Liver (tissue), 3 donors: ENCODE results near the gene NET1.

Experiments used
- JUND ChIP-seq, 2 donors: IDR thresholded peaks; 2 replicates each; pipeline ENCODE4 v1.6.1; 2016; ENCODE audit warnings: antibody characterized with exemption in 2 of 2
- RAD21 ChIP-seq, 2 donors: IDR thresholded peaks; 2 replicates each; pipeline ENCODE4 v1.6.1; 2016; ENCODE audit warnings: antibody characterized with exemption in 2 of 2, mild to moderate bottlenecking in 2 of 2
- SP1 ChIP-seq: IDR thresholded peaks from 2 replicates; pipeline ENCODE4 v1.6.1; 2018; ENCODE audit warnings: antibody characterized with exemption, mild to moderate bottlenecking
- YY1 ChIP-seq: IDR thresholded peaks from 2 replicates; pipeline ENCODE4 v1.6.1; 2016; ENCODE audit warnings: antibody characterized with exemption, mild to moderate bottlenecking
- TF ChIP-seq, protein P1 (sequence below): fragments of 150-350 bp; IDR thresholded peaks from 2 replicates; pipeline ENCODE4 v1.5.1; 2017; ENCODE audit warnings: improper control_type of control experiment, low read depth, low read length; ENCODE audit not compliant: missing input control
- TF ChIP-seq, protein P2 (sequence below): IDR thresholded peaks from 2 replicates; pipeline ENCODE4 v1.6.1; 2016; ENCODE audit warnings: antibody characterized with exemption, mild to moderate bottlenecking
- donor health status: healthy.
- donor health status: healthy.

DNA sequence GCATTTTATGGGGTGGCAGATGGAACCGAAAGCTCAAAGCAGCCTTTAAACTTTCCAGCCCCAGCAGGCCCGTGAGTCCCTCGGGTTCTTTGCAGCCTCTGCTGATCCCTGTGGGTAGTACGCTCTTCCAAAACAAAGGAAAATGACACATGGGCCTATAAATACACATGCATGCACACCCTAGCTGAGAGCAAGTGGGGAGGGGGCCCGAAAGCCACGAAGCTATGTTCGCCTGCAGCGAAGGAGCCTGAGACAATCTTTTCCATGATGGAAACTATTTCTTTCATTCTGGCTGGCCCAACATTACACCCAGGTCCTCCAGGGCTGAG is 54.8 kb downstream of the NET1 start:
- TF ChIP-seq, protein P1, sequence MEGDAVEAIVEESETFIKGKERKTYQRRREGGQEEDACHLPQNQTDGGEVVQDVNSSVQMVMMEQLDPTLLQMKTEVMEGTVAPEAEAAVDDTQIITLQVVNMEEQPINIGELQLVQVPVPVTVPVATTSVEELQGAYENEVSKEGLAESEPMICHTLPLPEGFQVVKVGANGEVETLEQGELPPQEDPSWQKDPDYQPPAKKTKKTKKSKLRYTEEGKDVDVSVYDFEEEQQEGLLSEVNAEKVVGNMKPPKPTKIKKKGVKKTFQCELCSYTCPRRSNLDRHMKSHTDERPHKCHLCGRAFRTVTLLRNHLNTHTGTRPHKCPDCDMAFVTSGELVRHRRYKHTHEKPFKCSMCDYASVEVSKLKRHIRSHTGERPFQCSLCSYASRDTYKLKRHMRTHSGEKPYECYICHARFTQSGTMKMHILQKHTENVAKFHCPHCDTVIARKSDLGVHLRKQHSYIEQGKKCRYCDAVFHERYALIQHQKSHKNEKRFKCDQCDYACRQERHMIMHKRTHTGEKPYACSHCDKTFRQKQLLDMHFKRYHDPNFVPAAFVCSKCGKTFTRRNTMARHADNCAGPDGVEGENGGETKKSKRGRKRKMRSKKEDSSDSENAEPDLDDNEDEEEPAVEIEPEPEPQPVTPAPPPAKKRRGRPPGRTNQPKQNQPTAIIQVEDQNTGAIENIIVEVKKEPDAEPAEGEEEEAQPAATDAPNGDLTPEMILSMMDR = no peak
- TF ChIP-seq RAD21 (IDR thresholded peaks at IDR 0.05) = no peak
- TF ChIP-seq JUND (IDR thresholded peaks at IDR 0.05) = no peak
- TF ChIP-seq, protein P2, sequence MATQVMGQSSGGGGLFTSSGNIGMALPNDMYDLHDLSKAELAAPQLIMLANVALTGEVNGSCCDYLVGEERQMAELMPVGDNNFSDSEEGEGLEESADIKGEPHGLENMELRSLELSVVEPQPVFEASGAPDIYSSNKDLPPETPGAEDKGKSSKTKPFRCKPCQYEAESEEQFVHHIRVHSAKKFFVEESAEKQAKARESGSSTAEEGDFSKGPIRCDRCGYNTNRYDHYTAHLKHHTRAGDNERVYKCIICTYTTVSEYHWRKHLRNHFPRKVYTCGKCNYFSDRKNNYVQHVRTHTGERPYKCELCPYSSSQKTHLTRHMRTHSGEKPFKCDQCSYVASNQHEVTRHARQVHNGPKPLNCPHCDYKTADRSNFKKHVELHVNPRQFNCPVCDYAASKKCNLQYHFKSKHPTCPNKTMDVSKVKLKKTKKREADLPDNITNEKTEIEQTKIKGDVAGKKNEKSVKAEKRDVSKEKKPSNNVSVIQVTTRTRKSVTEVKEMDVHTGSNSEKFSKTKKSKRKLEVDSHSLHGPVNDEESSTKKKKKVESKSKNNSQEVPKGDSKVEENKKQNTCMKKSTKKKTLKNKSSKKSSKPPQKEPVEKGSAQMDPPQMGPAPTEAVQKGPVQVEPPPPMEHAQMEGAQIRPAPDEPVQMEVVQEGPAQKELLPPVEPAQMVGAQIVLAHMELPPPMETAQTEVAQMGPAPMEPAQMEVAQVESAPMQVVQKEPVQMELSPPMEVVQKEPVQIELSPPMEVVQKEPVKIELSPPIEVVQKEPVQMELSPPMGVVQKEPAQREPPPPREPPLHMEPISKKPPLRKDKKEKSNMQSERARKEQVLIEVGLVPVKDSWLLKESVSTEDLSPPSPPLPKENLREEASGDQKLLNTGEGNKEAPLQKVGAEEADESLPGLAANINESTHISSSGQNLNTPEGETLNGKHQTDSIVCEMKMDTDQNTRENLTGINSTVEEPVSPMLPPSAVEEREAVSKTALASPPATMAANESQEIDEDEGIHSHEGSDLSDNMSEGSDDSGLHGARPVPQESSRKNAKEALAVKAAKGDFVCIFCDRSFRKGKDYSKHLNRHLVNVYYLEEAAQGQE = no peak
- TF ChIP-seq YY1 = no peak
- no peak for TF ChIP-seq SP1
